NCI-H446 treated with DMSO at 0.1 percent for 48 hours (cell line): Measurements from ENCODE around the gene PTPRN2.
"Not testable (repeated sequence)": the region's sequence is repeated elsewhere in the genome, so short reads cannot be mapped to it uniquely, and the experiment has no call there.

ENCODE experiments used
- DNase-seq: peaks from one replicate; lab custom pipeline; 2025; lab: John Stamatoyannopoulos, UW

PTPRN2 gene

DNA sequence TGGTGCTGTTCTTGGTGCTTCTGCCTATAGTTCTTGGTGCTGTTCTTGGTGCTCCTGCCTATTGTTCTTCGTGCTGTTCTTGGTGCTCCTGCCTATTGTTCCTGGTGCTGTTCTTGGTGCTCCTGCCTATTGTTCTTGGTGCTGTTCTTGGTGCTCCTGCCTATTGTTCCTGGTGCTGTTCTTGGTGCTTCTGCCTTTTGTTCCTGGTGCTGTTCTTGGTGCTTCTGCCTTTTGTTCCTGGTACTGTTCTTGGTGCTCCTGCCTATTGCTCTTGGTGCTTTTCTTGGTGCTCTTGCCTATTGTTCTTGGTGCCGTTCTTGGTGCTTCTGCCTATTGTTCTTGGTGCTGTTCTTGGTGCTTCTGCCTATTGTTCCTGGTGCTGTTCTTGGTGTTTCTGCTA lies 71.1 kb downstream of the PTPRN2 start:
- DNase-seq = no peak

DNA sequence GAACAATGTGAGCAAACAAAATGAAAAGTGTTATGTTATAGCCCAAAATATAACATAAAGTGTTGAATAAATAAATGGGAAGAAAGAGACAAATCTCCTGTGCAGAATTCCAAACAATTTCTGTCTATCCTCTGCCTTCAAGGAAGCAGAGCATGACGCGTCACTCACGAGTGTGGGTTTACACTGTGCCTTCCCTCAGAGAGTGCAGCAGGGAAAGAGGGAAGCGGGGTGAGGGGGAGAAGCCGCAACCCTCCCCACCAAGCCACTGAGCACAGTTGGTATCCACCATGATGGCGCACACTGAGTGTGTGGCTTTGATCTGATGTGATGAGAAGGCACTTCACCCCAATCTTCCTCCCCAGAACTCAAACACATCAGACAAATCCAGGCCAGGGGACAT lies 74.8 kb downstream of the PTPRN2 start:
- no peak for DNase-seq

DNA sequence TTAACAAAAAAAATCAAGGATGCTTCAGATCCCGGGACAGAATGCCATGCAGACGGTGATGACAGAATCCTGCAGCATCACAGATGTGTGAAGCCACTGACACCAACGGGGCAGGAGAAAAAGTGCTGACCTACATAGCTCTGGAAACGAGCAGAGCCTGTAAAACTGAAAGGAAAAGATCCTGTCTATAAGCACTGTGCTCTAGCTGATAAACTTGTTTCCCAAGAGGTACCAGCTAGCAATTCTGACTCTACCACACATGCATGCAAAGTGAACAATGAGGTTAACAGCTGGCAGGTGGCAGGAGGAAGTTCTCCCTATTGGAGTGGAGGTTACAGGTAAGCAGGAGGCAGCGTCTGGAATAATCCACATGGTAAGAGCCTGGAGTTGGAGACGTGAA lies 75.6 kb downstream of the PTPRN2 start:
- no peak for DNase-seq

DNA sequence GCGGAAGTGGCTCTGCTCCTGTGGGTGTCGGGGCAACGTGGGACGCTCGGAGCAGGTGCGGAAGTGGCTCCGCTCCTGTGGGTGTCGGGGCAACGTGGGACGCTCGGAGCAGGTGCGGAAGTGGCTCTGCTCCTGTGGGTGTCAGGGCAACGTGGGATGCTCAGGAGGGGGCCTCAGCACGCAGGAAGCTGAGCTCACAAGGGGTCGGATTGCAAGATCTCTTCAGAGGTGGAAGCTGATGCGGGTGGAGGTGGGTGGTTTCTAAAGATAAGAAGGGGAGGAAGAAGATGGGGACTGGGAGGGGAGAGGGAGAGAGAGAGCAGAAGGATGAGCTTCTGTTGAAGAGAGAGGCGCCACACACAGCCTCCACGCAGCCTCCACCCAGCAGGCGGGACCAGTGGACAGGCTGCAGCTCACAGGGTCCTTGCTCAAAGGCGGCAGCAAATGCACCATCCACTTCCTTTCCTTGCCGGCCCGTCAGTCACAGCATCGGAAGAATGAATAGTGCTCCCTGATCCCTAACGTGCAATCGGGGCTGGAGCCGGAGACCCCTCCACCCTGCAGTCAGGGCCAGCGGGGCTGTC lies 78.7 kb downstream of the PTPRN2 start:
- DNase-seq = no peak

DNA sequence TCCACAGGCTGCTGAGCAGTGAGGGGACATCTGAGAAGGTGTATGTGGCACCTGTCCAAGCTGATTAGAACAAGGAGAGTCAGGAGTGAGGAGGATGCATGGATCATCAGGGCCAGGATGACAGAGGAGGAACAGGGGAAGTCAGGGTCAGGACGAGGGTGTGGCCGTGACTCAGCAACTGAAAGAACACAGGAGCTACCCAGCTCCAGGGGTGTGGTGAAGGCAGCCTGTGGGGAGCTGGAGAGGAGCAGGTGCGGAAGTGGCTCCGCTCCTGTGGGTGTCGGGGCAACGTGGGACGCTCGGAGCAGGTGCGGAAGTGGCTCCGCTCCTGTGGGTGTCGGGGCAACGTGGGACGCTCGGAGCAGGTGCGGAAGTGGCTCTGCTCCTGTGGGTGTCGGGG lies 79.3 kb downstream of the PTPRN2 start:
- not testable (repeated sequence) for DNase-seq

DNA sequence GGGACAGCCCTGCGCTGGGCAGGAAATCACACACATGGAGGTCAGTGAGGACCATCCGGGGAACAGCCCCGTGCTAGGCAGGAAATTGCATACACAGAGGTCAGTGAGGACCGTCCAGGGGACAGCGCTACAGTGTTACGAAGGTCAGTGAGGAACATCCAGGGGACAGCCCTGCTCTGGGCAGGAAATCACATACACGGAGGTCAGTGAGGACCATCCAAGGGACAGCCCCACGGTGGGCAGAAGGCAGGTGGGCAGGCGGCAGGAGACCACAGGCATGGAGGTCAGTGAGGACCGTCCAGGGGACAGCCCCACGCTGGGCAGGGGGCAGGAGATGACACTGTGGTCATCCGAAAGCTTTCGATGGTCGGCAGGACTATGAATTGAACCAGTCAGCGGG lies 79.7 kb downstream of the PTPRN2 start:
- DNase-seq = no peak

DNA sequence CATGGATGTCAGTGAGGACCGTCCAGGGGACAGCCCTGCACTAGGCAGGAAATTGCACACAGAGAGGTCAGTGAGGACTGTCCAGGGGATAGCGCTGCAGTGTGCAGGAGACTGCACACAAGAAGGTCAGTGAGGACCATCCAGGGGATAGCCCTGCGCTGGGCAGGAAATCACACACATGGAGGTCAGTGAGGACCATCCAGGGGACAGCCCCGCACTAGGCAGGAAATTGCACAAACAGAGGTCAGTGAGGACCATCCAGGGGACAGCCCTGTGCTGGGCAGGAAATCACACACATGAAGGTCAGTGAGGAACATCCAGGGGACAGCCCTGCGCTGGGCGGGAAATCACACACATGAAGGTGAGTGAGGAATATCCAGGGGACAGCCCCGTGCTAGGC lies 80.4 kb downstream of the PTPRN2 start:
- DNase-seq = not testable (repeated sequence)

DNA sequence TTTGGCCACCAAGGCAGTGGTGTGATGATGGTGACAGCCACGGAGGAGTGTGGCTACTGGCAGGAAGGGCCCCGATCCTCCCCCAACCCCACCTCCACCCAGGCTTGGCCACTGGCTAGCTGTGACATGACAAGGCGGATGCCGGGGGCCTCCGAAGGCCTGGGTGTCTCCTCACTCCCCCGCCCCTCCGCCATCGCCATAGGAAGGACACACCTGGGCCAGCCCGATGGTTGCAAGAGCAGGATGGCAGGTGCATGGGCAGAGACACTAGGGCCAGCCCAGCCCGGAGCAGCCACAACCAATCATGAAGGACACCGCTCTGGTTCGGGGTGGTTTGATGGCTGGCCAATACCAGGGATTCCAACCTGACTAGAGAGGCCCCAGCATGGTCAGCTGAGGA lies 81.0 kb downstream of the PTPRN2 start:
- no peak for DNase-seq

DNA sequence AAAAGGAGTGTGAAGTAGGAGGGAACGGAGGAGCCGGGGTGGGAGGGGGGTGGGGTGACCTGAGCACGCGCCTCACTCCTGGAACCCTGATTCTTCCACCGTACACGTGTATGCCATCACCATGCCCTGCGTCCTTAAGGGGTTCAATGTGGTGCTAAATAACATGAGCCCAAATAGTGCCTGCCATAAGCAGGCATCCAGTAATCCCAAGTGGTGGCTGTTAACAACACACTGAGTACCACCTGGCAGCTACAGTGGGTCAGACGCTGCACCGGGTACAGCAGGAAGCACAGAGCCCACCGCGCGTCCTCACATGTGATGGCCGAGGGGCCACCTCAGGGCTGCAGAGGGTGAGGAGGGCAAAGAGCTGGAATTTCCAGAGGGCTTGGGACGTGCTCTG lies 81.9 kb downstream of the PTPRN2 start:
- no peak for DNase-seq

DNA sequence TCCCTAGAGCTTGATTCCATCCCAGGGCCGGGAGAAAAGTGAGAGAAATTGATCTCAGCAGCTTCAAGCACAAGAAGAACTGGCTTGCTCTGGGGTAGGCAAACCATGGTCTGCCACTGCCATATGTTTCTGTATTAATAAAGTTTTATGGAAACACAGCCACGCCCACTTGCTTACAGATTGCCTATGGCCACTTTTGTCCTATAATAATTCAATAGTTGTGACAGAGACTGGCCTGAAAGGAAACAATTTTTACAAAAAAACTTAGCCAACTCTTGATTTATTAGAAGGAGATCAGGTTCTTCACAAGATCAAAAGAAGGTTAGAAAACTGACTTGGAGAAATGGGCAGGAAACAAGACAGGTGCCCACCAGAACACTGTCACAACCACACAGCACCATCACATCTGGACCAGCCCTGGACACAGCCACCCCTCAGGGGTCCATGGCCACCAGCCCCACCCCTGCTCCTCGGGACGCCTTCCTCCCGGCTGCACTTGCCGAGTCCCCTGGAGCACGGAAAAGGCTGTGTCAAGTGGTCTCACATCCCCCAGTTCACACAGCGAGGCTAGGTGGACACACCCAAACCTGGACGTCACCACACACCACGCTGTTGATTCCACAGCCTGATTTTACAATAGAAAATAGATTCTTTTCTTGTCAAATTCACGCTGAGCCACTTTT lies 85.4 kb downstream of the PTPRN2 start:
- no peak for DNase-seq

DNA sequence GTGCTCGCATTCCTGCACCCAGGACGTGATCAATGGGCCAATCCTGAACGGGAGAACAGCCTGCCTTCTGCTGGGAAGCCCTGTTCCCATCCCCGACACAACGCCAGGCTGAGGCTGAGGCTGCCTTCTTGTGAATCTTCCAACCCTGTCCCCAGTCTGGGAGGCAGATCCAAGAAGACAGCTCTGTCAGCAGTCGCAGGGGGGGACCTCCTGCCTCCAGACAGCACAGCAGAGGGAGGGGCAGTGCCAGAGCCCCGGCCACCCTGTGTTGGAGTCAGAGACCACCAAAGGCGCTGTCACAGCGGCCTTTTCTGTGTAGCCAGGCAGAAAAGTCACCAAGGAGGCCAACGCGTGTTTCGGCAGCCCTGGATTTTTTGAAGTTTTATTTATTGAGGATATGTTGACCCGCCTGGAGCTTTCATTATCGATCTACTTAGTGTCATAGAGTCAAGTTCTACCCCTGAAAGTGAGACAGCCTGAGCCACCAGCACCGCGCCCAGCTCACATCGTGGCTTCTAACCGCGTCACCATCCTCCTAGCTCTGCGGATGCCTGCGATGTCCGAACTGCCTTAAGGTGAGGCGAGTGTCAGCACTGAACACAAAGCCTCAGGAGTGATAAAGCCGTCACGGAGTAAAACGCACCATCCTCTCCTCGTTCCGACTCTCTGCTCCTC lies 86.1 kb downstream of the PTPRN2 start:
- DNase-seq = no peak

DNA sequence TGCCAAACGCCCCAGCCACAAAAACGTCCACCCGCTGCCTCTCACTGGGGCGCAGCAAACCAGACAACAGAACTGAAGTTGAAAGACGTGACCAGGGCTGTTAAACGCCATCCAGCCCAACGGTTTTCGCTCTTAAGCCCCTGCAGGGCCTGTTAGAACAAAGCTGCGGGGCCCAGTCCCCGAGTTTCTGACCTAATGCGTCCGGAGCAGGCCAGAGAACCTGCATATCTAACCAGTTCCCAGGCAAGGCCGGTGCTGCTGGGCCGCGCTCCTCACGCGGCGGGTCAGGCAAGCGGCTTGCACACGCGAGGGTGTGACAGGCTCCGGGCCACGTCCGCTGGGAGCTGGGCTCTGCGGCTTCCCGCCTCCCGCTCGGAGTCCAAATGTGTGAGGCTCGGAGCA lies 87.0 kb downstream of the PTPRN2 start:
- no peak for DNase-seq

DNA sequence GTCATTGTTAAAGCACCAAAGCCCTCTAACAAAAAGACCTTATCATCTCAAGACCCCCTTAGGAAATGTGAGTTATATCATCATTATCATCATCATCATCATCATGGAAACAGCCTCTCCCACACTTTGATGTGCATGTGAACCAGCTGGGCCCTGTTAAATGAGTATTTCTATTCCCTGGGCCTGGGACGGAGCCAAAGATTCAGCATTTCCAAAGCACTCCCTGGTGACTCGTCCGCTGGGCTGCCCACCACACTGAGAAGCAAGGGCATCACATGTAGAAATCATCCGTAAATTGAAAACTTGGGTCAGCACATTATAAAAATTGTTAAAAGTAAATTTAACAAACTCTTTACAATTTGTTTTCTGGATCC lies 88.6 kb downstream of the PTPRN2 start:
- DNase-seq = no peak

DNA sequence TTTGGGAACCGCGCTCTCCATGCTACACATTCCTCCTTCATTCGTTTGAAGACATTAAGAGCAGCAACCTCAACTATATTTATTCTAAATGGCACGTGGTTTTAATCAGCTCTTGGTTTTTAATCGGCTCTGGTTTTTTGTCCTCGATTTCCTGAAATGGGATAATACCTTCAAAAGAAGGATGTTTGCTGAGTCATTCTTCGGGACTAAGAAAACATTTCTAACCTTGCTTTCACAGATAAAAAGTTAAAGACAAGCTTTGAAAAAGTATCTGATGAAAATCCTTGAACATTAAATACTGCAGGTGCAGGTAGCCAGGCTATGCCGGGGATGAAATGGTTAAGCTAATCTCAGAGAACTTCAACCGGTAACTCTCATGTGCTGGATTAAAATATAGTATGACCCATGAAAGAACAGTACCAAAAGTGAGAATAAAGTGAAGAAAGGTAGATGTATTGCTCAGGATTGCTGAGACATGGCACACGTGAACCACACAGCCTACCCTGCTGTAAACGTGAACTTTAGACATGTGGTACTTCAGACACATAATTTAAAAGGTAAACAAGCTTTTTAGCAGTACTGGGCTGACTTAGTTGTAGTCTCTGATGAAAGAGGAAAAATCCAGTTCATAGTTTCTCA lies 89.1 kb downstream of the PTPRN2 start:
- DNase-seq = no peak

DNA sequence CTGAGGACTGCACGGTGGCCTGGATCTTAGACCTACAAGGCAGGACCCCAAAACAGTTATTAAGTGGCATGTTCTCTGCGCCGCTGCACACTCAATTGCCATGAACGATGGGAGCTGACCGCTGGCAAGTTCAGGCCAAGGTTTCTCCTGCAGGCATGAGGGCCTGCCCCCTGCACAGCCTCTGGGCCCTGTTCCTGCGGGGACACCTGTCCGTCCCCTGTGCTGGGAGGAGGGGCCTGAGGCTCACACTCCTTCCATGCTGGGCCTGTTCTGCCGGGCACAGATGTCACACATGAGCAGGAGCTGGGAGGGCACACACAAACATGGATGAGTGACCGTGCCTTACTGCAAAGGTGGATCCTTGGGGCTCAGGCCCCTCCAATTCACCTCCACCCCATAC lies 90.0 kb downstream of the PTPRN2 start:
- no peak for DNase-seq

DNA sequence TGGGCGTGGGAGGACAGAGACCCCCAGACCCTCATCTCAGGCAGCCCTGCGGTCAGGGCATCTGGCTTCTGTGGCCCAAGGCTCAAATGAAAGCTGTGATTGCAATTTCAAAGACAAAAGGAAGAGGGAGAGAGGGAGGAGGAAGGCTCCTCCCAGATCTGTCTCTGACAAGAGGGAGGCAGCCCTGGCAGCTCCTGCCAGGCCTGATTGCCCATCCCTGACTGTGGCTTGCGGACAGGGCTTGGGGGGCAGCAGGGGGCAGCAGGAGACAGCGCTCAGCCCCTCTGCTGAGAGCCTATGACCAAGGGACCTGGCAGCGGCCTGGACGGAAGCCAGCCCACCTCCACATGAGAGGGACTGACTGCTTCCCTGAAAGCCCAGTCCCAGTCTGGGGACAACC lies 91.8 kb downstream of the PTPRN2 start:
- DNase-seq = no peak

DNA sequence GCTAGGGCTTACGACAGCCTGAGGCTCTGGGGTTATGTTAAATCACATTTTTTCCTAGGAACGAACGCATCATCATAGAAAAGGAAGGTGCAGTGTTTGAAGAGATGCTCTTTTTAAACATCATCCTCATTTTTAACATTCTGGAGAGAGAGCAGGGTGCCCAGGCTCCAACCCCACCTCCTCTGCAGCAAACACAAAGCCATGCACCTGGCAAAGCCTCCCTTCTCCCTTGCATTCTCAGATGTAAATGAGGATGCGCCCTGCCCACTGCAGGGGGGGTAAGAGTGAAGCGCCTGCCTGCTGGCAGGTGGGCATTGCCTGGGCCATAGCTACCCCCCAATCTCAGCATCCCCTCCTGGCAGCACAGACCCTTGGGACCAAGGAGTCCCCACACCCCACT lies 92.4 kb downstream of the PTPRN2 start:
- no peak for DNase-seq

DNA sequence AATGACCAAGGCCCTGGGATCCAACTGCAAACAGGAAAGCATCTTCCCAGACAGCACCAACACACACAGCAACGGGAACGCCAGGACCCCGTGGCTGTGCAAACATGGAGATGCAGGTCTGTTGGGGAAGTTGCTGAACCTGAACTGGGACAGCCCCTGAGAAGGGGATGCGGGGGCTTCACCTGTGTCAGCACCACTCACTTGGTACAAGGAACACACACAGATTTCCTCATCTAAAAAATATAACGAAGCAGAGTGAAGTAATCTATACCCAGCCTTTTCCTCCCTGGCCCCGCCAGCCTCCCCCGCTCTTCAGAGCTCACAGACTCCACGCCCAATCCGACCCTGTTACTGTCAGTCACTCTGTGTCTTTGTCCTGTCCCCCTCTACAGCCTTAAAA lies 93.0 kb downstream of the PTPRN2 start:
- no peak for DNase-seq

DNA sequence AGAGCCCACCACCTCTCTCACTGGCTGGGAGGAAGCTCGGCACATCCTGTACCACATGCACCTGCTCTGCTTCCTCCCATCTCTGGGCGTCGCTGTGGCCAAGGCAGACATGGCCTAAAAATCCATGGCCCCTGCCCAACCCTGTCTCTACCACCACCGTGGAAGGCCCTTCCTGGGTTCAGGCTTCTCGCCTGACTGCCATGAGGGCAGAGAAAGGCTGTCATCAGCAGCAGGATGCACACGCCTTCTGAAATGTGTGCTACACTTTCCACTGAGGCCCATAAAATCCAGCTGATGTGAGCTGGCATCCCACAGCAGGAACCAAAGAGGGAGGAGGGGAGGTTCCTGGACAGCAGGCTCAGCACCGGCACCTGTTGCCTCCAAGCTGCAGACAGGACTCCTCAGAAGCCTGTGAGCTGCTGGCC lies 93.4 kb downstream of the PTPRN2 start:
- no peak for DNase-seq

DNA sequence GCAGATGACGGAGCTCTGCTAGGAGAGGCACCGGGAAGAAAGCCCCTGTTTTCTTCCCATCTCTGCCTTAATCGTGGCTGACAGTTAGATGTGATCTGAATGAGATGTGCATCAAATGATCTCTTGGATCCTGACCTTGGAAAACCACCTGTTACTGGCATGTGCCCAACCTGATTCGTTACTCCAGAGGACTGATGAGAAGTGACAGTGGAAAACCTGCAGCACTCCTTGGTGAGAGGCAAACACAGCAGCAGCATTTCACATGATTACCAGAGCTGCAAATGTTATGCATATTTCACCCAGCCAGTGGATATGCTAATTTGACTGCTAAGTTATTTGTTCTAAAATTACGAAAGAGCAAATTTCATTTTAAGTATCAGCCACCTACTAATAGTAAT lies 95.3 kb downstream of the PTPRN2 start:
- DNase-seq = no peak

DNA sequence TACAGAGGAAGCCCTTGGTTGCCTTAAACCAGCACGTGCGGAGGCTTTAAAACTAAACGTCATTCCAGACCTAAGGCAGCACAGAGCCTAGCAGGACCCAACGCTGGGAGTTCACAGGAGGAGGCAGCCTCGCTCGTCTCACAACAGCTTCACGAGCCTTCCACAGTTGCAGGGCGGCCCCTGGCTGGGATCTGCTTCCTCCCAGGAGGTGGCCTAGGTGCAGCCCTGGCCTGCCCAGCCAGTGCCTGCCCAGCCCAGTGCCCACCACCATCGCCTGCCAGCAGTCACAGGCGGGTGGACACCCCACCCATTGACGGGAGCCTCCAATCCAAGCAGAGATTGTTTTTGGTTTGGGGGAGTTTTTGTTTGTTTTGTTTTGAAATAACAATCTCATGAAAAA lies 96.5 kb downstream of the PTPRN2 start:
- DNase-seq = no peak

DNA sequence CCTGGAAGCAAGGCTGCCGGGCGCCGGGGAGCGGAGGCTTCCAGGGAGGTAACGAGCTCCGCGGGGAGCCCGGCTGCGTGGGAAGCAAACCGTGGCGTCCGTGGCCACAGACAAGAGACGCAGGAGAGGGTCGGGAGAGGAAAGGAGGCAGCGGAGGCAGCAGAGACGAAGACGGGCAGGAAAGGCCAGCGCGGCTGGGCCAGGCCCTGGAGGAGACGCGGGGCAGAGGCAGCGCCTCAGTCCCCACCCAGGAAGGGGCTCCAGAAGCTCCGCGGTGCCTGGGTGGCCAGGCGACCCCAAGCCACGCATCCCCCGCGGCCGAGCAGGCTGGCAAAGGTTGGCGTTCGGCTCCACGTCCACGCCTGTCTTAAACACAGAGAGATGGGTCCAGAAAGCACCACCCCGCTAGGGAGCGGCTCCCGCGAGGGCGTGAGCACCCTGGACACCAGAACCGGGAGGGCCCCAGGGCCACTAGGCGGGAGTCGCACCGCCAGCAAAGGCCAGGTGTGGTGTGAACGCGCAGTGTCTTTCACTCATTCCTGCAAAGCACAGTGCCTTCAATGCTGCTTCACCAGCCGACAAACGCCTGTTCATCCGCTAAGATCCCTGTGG lies 97.3 kb downstream of the PTPRN2 start:
- DNase-seq = no peak
